ENCODE data around the gene GPR33.

GPR33 gene

DNA sequence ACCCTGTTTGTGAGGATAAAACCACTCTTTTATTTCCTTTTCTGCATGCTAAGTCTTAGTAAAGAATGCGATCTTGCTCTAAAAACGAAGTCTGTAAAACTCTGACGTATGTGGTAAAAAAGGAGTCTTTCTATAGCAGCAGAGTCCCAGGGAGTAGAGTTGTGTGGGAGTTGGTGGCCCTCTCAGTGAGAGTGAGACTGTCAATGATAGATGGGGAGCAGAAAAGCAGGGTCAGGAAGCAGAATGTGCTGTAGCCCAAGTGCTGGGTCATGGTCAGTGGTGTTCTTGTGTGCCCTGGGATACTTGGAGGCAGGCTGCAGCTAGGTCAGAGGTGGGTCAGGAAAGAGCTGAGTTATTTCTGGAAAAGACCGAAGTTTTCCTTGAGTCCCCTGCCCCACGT lies 20.3 kb upstream of the GPR33 start:
- H3K23ac ChIP-seq (ENCODE audit: low read length) = no peak overlapping the region
- H3K4ac ChIP-seq (ENCODE audit: low read depth, low read length) = no peak overlapping the region
- no peak overlapping the region for H3K27ac ChIP-seq (ENCODE audit: low read depth, low read length)
- no peaks in the 10 kb centered on the region for H3K4me1 ChIP-seq (ENCODE audit: control insufficient read depth in 1 of 2, insufficient read depth in 2 of 2, low read length in 2 of 2)
- H3K36me3 ChIP-seq (ENCODE audit: control insufficient read depth in 1 of 2, insufficient read depth in 2 of 2, low read length in 2 of 2) = no peaks in the 10 kb centered on the region
- H2AFZ ChIP-seq (ENCODE audit: insufficient read depth, low read length, poor library complexity) = no peak overlapping the region
- H3K27me3 ChIP-seq (ENCODE audit: insufficient read depth, low read length) = no peaks in the 10 kb centered on the region
- no peaks in the 10 kb centered on the region for H3K9me3 ChIP-seq (ENCODE audit: insufficient read depth, low read depth, low read length)
- no peaks in the 10 kb centered on the region for H3K79me2 ChIP-seq (ENCODE audit: control insufficient read depth, insufficient read depth, low read length, poor library complexity)
- no peak overlapping the region for H3K9ac ChIP-seq (ENCODE audit: low read length)
- no peak overlapping the region for H3K4me2 ChIP-seq (ENCODE audit: low read length)
- H2BK120ac ChIP-seq (ENCODE audit: insufficient read depth, low read length, poor library complexity) = no peak overlapping the region
- no peaks in the 10 kb centered on the region for H3K79me1 ChIP-seq (ENCODE audit: low read length)
- DNase-seq = no peak
- no peak overlapping the region for H4K91ac ChIP-seq (ENCODE audit: low read depth, low read length)
- WGBS (ENCODE audit: extremely low coverage, insufficient coverage, insufficient read length) = no CpG with 5 or more reads among the region's 5 CpGs
- no peak overlapping the region for H4K12ac ChIP-seq (ENCODE audit: low read depth, low read length)
- no peak overlapping the region for H3K14ac ChIP-seq (ENCODE audit: low read length)
- no peak overlapping the region for H2BK12ac ChIP-seq (ENCODE audit: low read length)
- no peak overlapping the region for H2AK5ac ChIP-seq (ENCODE audit: low read length)
- H2BK5ac ChIP-seq (ENCODE audit: low read depth, low read length, poor library complexity) = no peak overlapping the region
- no peak overlapping the region for H4K8ac ChIP-seq (ENCODE audit: low read depth, low read length)
- no peak overlapping the region for H3K4me3 ChIP-seq (ENCODE audit: low read depth, low read length)
- H3K18ac ChIP-seq (ENCODE audit: low read length) = no peak overlapping the region

DNA sequence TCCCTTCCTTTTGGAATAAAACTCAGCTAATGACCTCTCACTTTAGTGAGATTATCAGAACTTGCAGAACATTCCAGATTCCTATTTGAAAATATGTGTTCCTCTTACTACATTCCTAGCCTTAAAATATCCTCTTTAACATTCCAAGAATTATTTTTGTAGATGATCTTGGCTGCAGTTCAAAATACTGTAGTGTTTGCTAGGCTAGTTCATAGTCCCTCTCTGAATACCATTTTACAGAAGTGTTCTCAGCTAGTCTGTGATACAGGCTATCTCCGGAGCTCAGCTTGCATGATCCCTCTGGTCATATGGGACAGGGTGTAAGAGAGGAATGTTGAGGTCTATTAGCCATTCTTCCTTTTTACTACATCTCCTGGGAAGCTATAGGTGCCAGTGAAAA lies 17.6 kb upstream of the GPR33 start:
- Histone ChIP-seq H2BK5ac (ENCODE audit: low read depth, low read length, poor library complexity) (no peak overlapping the region), H4K12ac (ENCODE audit: low read depth, low read length) (no peak overlapping the region), H3K27ac (ENCODE audit: low read depth, low read length) (no peak overlapping the region), H3K23ac (ENCODE audit: low read length) (no peak overlapping the region), H3K4me3 (ENCODE audit: low read depth, low read length) (no peak overlapping the region), H3K14ac (ENCODE audit: low read length) (no peak overlapping the region), H3K4ac (ENCODE audit: low read depth, low read length) (no peak overlapping the region), H3K18ac (ENCODE audit: low read length) (no peak overlapping the region), H4K8ac (ENCODE audit: low read depth, low read length) (no peak overlapping the region), H3K9me3 (ENCODE audit: insufficient read depth, low read depth, low read length) (no peaks in the 10 kb centered on the region), H3K79me2 (ENCODE audit: control insufficient read depth, insufficient read depth, low read length, poor library complexity) (no peaks in the 10 kb centered on the region), H3K27me3 (ENCODE audit: insufficient read depth, low read length) (no peaks in the 10 kb centered on the region), H3K4me1 (ENCODE audit: control insufficient read depth in 1 of 2, insufficient read depth in 2 of 2, low read length in 2 of 2) (no peaks in the 10 kb centered on the region), H3K36me3 (ENCODE audit: control insufficient read depth in 1 of 2, insufficient read depth in 2 of 2, low read length in 2 of 2) (no peaks in the 10 kb centered on the region), H2AFZ (ENCODE audit: insufficient read depth, low read length, poor library complexity) (no peak overlapping the region), H3K4me2 (ENCODE audit: low read length) (no peak overlapping the region), H3K79me1 (ENCODE audit: low read length) (no peaks in the 10 kb centered on the region), H2BK120ac (ENCODE audit: insufficient read depth, low read length, poor library complexity) (no peak overlapping the region), H4K91ac (ENCODE audit: low read depth, low read length) (no peak overlapping the region), H3K9ac (ENCODE audit: low read length) (no peak overlapping the region), H2BK12ac (ENCODE audit: low read length) (no peak overlapping the region), H2AK5ac (ENCODE audit: low read length) (no peak overlapping the region)
- WGBS (ENCODE audit: extremely low coverage, insufficient coverage, insufficient read length) = no CpG with 5 or more reads among the region's 1 CpG
- peak in 1 of 2 donors; percentile 69 for DNase-seq

DNA sequence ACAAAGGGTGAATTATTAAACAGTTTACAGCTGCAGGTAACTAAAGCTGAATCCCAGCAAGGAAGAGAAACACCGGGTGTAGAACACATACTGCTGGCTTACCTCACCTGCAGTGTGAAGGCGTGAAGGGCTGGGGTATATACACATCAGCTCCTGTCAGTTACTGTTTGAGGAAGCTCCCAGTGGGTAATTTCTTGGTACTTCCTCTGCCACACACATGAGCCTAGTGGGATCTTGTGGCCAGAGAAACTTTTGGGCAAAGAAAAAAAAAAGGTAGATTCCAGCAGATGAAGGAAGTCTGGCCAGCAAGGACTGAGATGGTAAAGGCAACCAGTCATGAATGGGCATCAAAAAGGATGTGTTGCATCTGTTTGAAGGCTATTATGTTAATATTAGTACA lies 14.0 kb upstream of the GPR33 start:
- no peak overlapping the region for H4K91ac ChIP-seq (ENCODE audit: low read depth, low read length)
- no peaks in the 10 kb centered on the region for H3K27me3 ChIP-seq (ENCODE audit: insufficient read depth, low read length)
- DNase-seq = no peak
- no peak overlapping the region for H2BK5ac ChIP-seq (ENCODE audit: low read depth, low read length, poor library complexity)
- H2AK5ac ChIP-seq (ENCODE audit: low read length) = no peak overlapping the region
- no peak overlapping the region for H4K8ac ChIP-seq (ENCODE audit: low read depth, low read length)
- H2BK120ac ChIP-seq (ENCODE audit: insufficient read depth, low read length, poor library complexity) = no peak overlapping the region
- no peaks in the 10 kb centered on the region for H3K36me3 ChIP-seq (ENCODE audit: control insufficient read depth in 1 of 2, insufficient read depth in 2 of 2, low read length in 2 of 2)
- H3K14ac ChIP-seq (ENCODE audit: low read length) = no peak overlapping the region
- no peak overlapping the region for H3K4me3 ChIP-seq (ENCODE audit: low read depth, low read length)
- H3K23ac ChIP-seq (ENCODE audit: low read length) = peak overlapping the region; percentile 66
- no peak overlapping the region for H2BK12ac ChIP-seq (ENCODE audit: low read length)
- no CpG with 5 or more reads among the region's 2 CpGs for WGBS (ENCODE audit: extremely low coverage, insufficient coverage, insufficient read length)
- no peak overlapping the region for H3K4ac ChIP-seq (ENCODE audit: low read depth, low read length)
- no peak overlapping the region for H3K4me2 ChIP-seq (ENCODE audit: low read length)
- H2AFZ ChIP-seq (ENCODE audit: insufficient read depth, low read length, poor library complexity) = no peak overlapping the region
- H4K12ac ChIP-seq (ENCODE audit: low read depth, low read length) = no peak overlapping the region
- no peaks in the 10 kb centered on the region for H3K9me3 ChIP-seq (ENCODE audit: insufficient read depth, low read depth, low read length)
- no peak overlapping the region for H3K9ac ChIP-seq (ENCODE audit: low read length)
- H3K18ac ChIP-seq (ENCODE audit: low read length) = no peak overlapping the region
- H3K79me2 ChIP-seq (ENCODE audit: control insufficient read depth, insufficient read depth, low read length, poor library complexity) = no peaks in the 10 kb centered on the region
- H3K27ac ChIP-seq (ENCODE audit: low read depth, low read length) = no peak overlapping the region
- H3K79me1 ChIP-seq (ENCODE audit: low read length) = no peaks in the 10 kb centered on the region
- no peaks in the 10 kb centered on the region for H3K4me1 ChIP-seq (ENCODE audit: control insufficient read depth in 1 of 2, insufficient read depth in 2 of 2, low read length in 2 of 2)

DNA sequence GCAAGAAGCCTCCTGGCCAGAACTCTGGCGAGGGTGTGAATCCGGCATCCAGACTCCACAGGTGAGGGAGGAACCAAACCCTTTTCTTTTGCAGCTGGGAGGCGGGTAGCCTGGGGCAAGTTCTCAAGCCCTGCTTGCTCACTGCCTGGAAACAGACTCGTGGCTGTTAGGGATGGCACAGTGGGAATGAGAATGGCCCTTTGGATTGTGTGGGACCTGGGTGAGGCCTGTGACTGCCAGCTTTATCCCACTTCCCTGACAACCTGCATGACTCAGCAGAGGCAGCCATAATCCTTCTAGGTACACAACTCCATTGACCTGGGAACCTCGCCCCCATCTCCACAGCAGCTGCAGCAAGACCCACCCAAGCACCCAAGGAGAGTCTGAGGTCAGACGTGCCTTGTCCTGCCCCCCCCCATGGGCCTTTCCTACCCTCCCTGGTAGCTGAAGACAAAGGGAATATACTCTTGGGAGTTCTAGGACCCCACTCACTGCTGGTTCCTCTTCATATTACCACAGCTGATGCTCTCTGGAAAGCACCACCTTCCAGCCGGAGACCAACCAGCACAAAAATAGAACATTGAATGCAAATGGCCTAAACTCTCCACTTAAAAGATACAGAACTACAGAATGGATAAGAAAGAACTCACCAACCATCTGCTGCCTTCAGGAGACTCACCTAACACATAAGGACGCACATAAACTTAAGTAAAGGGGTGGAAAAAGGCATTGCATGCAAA lies 5.1 kb upstream of the GPR33 start:
- no peak for DNase-seq
- H3K18ac ChIP-seq (ENCODE audit: low read length) = no peak overlapping the region
- H3K4me1 ChIP-seq (ENCODE audit: control insufficient read depth in 1 of 2, insufficient read depth in 2 of 2, low read length in 2 of 2) = peaks cover 0 to 1% of the 10 kb centered on the region in 2 experiments
- no peak overlapping the region for H3K27ac ChIP-seq (ENCODE audit: low read depth, low read length)
- no peak overlapping the region for H4K12ac ChIP-seq (ENCODE audit: low read depth, low read length)
- no peak overlapping the region for H3K23ac ChIP-seq (ENCODE audit: low read length)
- no peak overlapping the region for H3K4me3 ChIP-seq (ENCODE audit: low read depth, low read length)
- no peak overlapping the region for H2AFZ ChIP-seq (ENCODE audit: insufficient read depth, low read length, poor library complexity)
- H2BK5ac ChIP-seq (ENCODE audit: low read depth, low read length, poor library complexity) = no peak overlapping the region
- no peaks in the 10 kb centered on the region for H3K79me2 ChIP-seq (ENCODE audit: control insufficient read depth, insufficient read depth, low read length, poor library complexity)
- WGBS (ENCODE audit: extremely low coverage, insufficient coverage, insufficient read length) = no CpG with 5 or more reads among the region's 8 CpGs
- no peak overlapping the region for H3K4ac ChIP-seq (ENCODE audit: low read depth, low read length)
- no peak overlapping the region for H3K14ac ChIP-seq (ENCODE audit: low read length)
- no peak overlapping the region for H4K91ac ChIP-seq (ENCODE audit: low read depth, low read length)
- no peak overlapping the region for H3K9ac ChIP-seq (ENCODE audit: low read length)
- H2AK5ac ChIP-seq (ENCODE audit: low read length) = no peak overlapping the region
- H3K79me1 ChIP-seq (ENCODE audit: low read length) = no peaks in the 10 kb centered on the region
- no peaks in the 10 kb centered on the region for H3K27me3 ChIP-seq (ENCODE audit: insufficient read depth, low read length)
- no peaks in the 10 kb centered on the region for H3K9me3 ChIP-seq (ENCODE audit: insufficient read depth, low read depth, low read length)
- H3K36me3 ChIP-seq (ENCODE audit: control insufficient read depth in 1 of 2, insufficient read depth in 2 of 2, low read length in 2 of 2) = no peaks in the 10 kb centered on the region
- H4K8ac ChIP-seq (ENCODE audit: low read depth, low read length) = no peak overlapping the region
- no peak overlapping the region for H2BK120ac ChIP-seq (ENCODE audit: insufficient read depth, low read length, poor library complexity)
- no peak overlapping the region for H2BK12ac ChIP-seq (ENCODE audit: low read length)
- H3K4me2 ChIP-seq (ENCODE audit: low read length) = no peak overlapping the region
